ENCODE results near the gene PTPN12.

GRCh38 chr7:77506899-77507298 lies 30.2 kb upstream of the PTPN12 start:
- TF ChIP-seq CTCF (IDR thresholded peaks at IDR 0.05) = no peak
- TF ChIP-seq POLR2AphosphoS5 (IDR thresholded peaks at IDR 0.05) = no peak
- TF ChIP-seq POLR2A (IDR thresholded peaks at IDR 0.05) = no peak
- TF ChIP-seq EP300 (IDR thresholded peaks at IDR 0.05) = no peak

All from sigmoid colon (tissue), 4 donors.